T-helper 1 cell (primary cell): ENCODE measurements around the gene CASQ2.

Experiments
- DNase-seq, 5 donors: peaks; one replicate each; pipeline ENCODE4 v3.0.0-alpha.2; 2012 to 2020

Gene CASQ2

GRCh38 chr1:115726570-115726969 lies 41.9 kb downstream of the CASQ2 start:
- no peak for DNase-seq

GRCh38 chr1:115726161-115726560 lies 42.4 kb downstream of the CASQ2 start:
- no peak for DNase-seq

GRCh38 chr1:115725600-115725999 lies 42.9 kb downstream of the CASQ2 start:
- no peak for DNase-seq

- DNase-seq = no peak
Measured at GRCh38 chr1:115723756-115724155, 44.8 kb downstream of the CASQ2 start.

GRCh38 chr1:115722221-115722620 lies 46.3 kb downstream of the CASQ2 start:
- no peak for DNase-seq

- DNase-seq = no peak
Measured at GRCh38 chr1:115719285-115719684, 49.2 kb downstream of the CASQ2 start.

GRCh38 chr1:115718011-115718754 lies 50.3 kb downstream of the CASQ2 start:
- DNase-seq = no peak

GRCh38 chr1:115717541-115717940 lies 51.0 kb downstream of the CASQ2 start:
- peak in 1 of 5 donors; percentile 5 for DNase-seq

- no peak for DNase-seq
Measured at GRCh38 chr1:115714572-115715141, 53.9 kb downstream of the CASQ2 start.

- no peak for DNase-seq
Measured at GRCh38 chr1:115713906-115714305, 54.6 kb downstream of the CASQ2 start.

GRCh38 chr1:115712911-115713609 lies 55.5 kb downstream of the CASQ2 start:
- no peak for DNase-seq

- no peak for DNase-seq
Measured at GRCh38 chr1:115710859-115711624, 57.5 kb downstream of the CASQ2 start.

GRCh38 chr1:115706587-115707425 lies 61.7 kb downstream of the CASQ2 start:
- DNase-seq = peak in 1 of 5 donors; percentile 40

GRCh38 chr1:115705963-115706362 lies 62.6 kb downstream of the CASQ2 start:
- DNase-seq = no peak

GRCh38 chr1:115705085-115705951 lies 63.2 kb downstream of the CASQ2 start:
- DNase-seq = no peak

GRCh38 chr1:115702959-115703358 lies 65.6 kb downstream of the CASQ2 start:
- DNase-seq = no peak

GRCh38 chr1:115701090-115701489 lies 67.4 kb downstream of the CASQ2 start:
- DNase-seq = no peak

GRCh38 chr1:115697619-115698018 lies 70.9 kb downstream of the CASQ2 start:
- DNase-seq = no peak

- DNase-seq = no peak
Measured at GRCh38 chr1:115694805-115695204, 73.7 kb downstream of the CASQ2 start.

GRCh38 chr1:115692224-115692623 lies 76.3 kb downstream of the CASQ2 start:
- DNase-seq = no peak

- DNase-seq = no peak
Measured at GRCh38 chr1:115690972-115691371, 77.5 kb downstream of the CASQ2 start.
